ENCODE measurements around the gene ACTMAP.
"Not testable (repeated sequence)": the region's sequence is repeated elsewhere in the genome, so short reads cannot be mapped to it uniquely, and the experiment has no call there.

ACTMAP gene

GRCh38 chr19:40785526-40785925 is 35.2 kb upstream of the ACTMAP start:
- Histone ChIP-seq H3K4me1 (ENCODE audit: low read length) (no peaks in the 10 kb centered on the region), H4K20me1 (ENCODE audit: insufficient read depth, low read length) (no peaks in the 10 kb centered on the region), H3K9ac (ENCODE audit: low read length) (no peak overlapping the region), H3F3A (ENCODE audit: insufficient read depth, low read length) (no peaks in the 10 kb centered on the region; the same call in 1 of the 2 replicates), H3K9me3 (replicated peaks; ENCODE audit: insufficient read depth, low read length) (no peaks in the 10 kb centered on the region), H2AFZ (ENCODE audit: low read length) (no peak overlapping the region), H3K4me2 (ENCODE audit: low read depth, low read length) (no peak overlapping the region), H3K9me2 (replicated peaks; ENCODE audit: insufficient read depth, low read length) (no peaks in the 10 kb centered on the region), H3K79me2 (ENCODE audit: low read length) (no peaks in the 10 kb centered on the region), H3K27me3 (replicated peaks; ENCODE audit: insufficient read depth, low read length) (no peaks in the 10 kb centered on the region), H3K4me3 (ENCODE audit: low read length) (no peak overlapping the region), H3K27ac (ENCODE audit: low read length) (no peak overlapping the region), H3K36me3 (replicated peaks; ENCODE audit: insufficient read depth, low read length) (no peaks in the 10 kb centered on the region)
- TF ChIP-seq EZH2phosphoT487 (IDR thresholded peaks at IDR 0.05; ENCODE audit: low read length) (no peak), EZH2 (optimal IDR thresholded peaks at IDR 0.05; ENCODE audit: low read depth, low read length) (no peak)
- TF ChIP-seq, protein P1, sequence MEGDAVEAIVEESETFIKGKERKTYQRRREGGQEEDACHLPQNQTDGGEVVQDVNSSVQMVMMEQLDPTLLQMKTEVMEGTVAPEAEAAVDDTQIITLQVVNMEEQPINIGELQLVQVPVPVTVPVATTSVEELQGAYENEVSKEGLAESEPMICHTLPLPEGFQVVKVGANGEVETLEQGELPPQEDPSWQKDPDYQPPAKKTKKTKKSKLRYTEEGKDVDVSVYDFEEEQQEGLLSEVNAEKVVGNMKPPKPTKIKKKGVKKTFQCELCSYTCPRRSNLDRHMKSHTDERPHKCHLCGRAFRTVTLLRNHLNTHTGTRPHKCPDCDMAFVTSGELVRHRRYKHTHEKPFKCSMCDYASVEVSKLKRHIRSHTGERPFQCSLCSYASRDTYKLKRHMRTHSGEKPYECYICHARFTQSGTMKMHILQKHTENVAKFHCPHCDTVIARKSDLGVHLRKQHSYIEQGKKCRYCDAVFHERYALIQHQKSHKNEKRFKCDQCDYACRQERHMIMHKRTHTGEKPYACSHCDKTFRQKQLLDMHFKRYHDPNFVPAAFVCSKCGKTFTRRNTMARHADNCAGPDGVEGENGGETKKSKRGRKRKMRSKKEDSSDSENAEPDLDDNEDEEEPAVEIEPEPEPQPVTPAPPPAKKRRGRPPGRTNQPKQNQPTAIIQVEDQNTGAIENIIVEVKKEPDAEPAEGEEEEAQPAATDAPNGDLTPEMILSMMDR (IDR thresholded peaks at IDR 0.05; ENCODE audit: low read length), result no peak
- DNase-seq, result no peak

DNA sequence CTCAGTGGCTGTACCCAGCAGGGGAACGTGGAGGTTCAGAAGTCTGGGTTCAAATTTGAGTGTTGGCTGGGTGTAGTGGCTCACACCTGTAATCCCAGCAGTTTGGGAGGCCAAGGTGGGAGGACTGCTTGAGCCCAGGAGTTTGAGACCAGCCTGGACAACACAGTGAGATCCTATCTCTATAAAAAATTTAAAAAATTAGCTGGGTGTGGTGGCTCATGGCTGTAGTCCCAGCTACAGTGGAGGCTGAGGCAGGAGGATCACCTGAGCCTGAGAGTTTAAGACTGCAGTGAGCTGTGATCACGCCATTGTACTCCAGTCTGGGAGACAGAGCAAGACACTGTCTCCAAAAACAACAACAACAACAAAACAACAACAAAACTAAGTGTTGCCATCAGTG is 33.9 kb upstream of the ACTMAP start:
- H3F3A ChIP-seq (ENCODE audit: insufficient read depth, low read length); H3K4me1 ChIP-seq (ENCODE audit: low read length); H4K20me1 ChIP-seq (ENCODE audit: insufficient read depth, low read length); H3K4me2 ChIP-seq (ENCODE audit: low read depth, low read length); H2AFZ ChIP-seq (ENCODE audit: low read length); H3K4me3 ChIP-seq (ENCODE audit: low read length); H3K27ac ChIP-seq (ENCODE audit: low read length); H3K9ac ChIP-seq (ENCODE audit: low read length); H3K36me3 ChIP-seq (replicated peaks; ENCODE audit: insufficient read depth, low read length); H3K79me2 ChIP-seq (ENCODE audit: low read length); H3K9me3 ChIP-seq (replicated peaks; ENCODE audit: insufficient read depth, low read length); DNase-seq; H3K9me2 ChIP-seq (replicated peaks; ENCODE audit: insufficient read depth, low read length); H3K27me3 ChIP-seq (replicated peaks; ENCODE audit: insufficient read depth, low read length): not testable (repeated sequence)

DNA sequence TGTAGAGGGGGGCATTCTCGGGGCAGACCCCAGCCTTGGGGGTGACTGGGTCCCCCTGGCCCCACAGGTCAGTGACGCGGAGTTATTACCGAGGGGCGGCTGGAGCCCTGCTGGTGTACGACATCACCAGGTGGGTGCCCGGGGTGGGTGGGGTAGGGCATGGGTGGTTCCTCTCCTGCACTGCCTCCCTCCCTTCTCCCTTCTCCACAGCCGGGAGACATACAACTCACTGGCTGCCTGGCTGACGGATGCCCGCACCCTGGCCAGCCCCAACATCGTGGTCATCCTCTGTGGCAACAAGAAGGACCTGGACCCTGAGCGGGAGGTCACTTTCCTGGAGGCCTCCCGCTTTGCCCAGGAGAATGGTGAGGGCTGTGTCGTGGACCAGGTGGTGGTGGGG is 33.4 kb upstream of the ACTMAP start:
- H3K4me3 ChIP-seq (ENCODE audit: low read length), result no peak overlapping the region
- H3K36me3 ChIP-seq (replicated peaks; ENCODE audit: insufficient read depth, low read length), result no peaks in the 10 kb centered on the region
- TF ChIP-seq EZH2phosphoT487 (IDR thresholded peaks at IDR 0.05; ENCODE audit: low read length) (no peak), EZH2 (optimal IDR thresholded peaks at IDR 0.05; ENCODE audit: low read depth, low read length) (no peak)
- TF ChIP-seq, protein P1 (IDR thresholded peaks at IDR 0.05; ENCODE audit: low read length), result no peak
- no peak overlapping the region for H3K27ac ChIP-seq (ENCODE audit: low read length)
- H3K4me2 ChIP-seq (ENCODE audit: low read depth, low read length), result no peak overlapping the region
- no peaks in the 10 kb centered on the region for H3K9me3 ChIP-seq (replicated peaks; ENCODE audit: insufficient read depth, low read length)
- H3K9me2 ChIP-seq (replicated peaks; ENCODE audit: insufficient read depth, low read length), result no peaks in the 10 kb centered on the region
- H3K4me1 ChIP-seq (ENCODE audit: low read length), result peaks cover 4% of the 10 kb centered on the region
- H3F3A ChIP-seq (ENCODE audit: insufficient read depth, low read length), result no peaks in the 10 kb centered on the region; the same call in 1 of the 2 replicates
- no peaks in the 10 kb centered on the region for H4K20me1 ChIP-seq (ENCODE audit: insufficient read depth, low read length)
- no peak overlapping the region for H2AFZ ChIP-seq (ENCODE audit: low read length)
- no peaks in the 10 kb centered on the region for H3K27me3 ChIP-seq (replicated peaks; ENCODE audit: insufficient read depth, low read length)
- H3K9ac ChIP-seq (ENCODE audit: low read length), result no peak overlapping the region
- no peaks in the 10 kb centered on the region for H3K79me2 ChIP-seq (ENCODE audit: low read length)
- DNase-seq, result no peak

- no peak for DNase-seq
- Histone ChIP-seq H3K9ac (ENCODE audit: low read length) (no peak overlapping the region), H3K4me2 (ENCODE audit: low read depth, low read length) (no peak overlapping the region), H3K79me2 (ENCODE audit: low read length) (no peaks in the 10 kb centered on the region), H4K20me1 (ENCODE audit: insufficient read depth, low read length) (peaks cover 7% of the 10 kb centered on the region), H3K4me1 (ENCODE audit: low read length) (peaks cover 12% of the 10 kb centered on the region), H3K4me3 (ENCODE audit: low read length) (no peak overlapping the region), H3K36me3 (replicated peaks; ENCODE audit: insufficient read depth, low read length) (no peaks in the 10 kb centered on the region), H2AFZ (ENCODE audit: low read length) (no peak overlapping the region), H3K27ac (ENCODE audit: low read length) (no peak overlapping the region), H3K27me3 (replicated peaks; ENCODE audit: insufficient read depth, low read length) (peaks cover 7% of the 10 kb centered on the region), H3K9me2 (replicated peaks; ENCODE audit: insufficient read depth, low read length) (no peaks in the 10 kb centered on the region), H3K9me3 (replicated peaks; ENCODE audit: insufficient read depth, low read length) (no peaks in the 10 kb centered on the region), H3F3A (ENCODE audit: insufficient read depth, low read length) (peaks cover 14% of the 10 kb centered on the region)
- TF ChIP-seq, protein P1 (IDR thresholded peaks at IDR 0.05; ENCODE audit: low read length), result no peak
- TF ChIP-seq EZH2 (optimal IDR thresholded peaks at IDR 0.05; ENCODE audit: low read depth, low read length), result no peak
- TF ChIP-seq EZH2phosphoT487 (IDR thresholded peaks at IDR 0.05; ENCODE audit: low read length), result no peak
Observed at GRCh38 chr19:40781140-40781539, 30.9 kb upstream of the ACTMAP start.
